ENCODE measurements around the gene COPB2.
"Not testable (repeated sequence)": the region's sequence is repeated elsewhere in the genome, so short reads cannot be mapped to it uniquely, and the experiment has no call there.

Gene COPB2

GRCh38 chr3:139343895-139344856 lies 45.3 kb downstream of the COPB2 start, which contains the start of gene MRPS22:
Gene MRPS22 (plus strand): TSS chr3:139344020. CDS start chr3:139344027, 7 bp downstream.
- peak within 1 kb of the TSS; percentile 89 for H3K9ac ChIP-seq (ENCODE audit: low read length)
- H3K27me3 ChIP-seq (replicated peaks; ENCODE audit: control insufficient read depth, insufficient read depth, low read length): peaks cover 3% of the 10 kb centered on the region
- no peaks in the 10 kb centered on the region for H3K9me3 ChIP-seq (ENCODE audit: control insufficient read depth, low read length)
- peak; percentile 95 for DNase-seq (ENCODE audit: low read depth)
- peaks cover 18% of the 10 kb centered on the region for H3K4me1 ChIP-seq (ENCODE audit: control insufficient read depth, insufficient read depth, low read length)
- H3K36me3 ChIP-seq (ENCODE audit: control insufficient read depth, insufficient read depth, low read length, severe bottlenecking): peaks cover 26% of the 10 kb centered on the region
- H3K4me3 ChIP-seq (ENCODE audit: low read length): peak within 1 kb of the TSS; percentile 94

DNA sequence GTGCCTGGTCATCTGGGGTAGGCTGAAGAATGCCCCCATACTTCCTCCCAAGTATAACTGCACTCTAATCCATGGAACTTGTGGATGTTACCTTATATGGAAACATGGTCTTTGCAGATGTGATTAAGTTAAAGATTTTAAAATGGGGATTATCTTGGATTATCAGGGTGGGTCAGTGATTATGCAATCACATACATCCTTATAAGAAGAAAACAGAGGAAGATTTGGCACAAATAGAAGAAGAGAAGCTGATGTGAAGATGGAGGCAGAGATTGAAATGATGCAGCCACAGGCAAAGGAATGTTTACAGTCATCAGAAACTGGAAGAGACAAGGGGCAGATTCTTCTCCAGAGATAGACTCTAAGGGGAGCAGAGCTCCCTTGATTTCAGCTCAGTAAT lies 47.4 kb downstream of the COPB2 start:
- Histone ChIP-seq H3K36me3 (ENCODE audit: control insufficient read depth, insufficient read depth, low read length, severe bottlenecking) (peaks cover 5% of the 10 kb centered on the region), H3K4me1 (ENCODE audit: control insufficient read depth, insufficient read depth, low read length) (peaks cover 18% of the 10 kb centered on the region), H3K9ac (ENCODE audit: low read length) (no peak overlapping the region), H3K4me3 (ENCODE audit: low read length) (no peak overlapping the region), H3K9me3 (ENCODE audit: control insufficient read depth, low read length) (no peaks in the 10 kb centered on the region), H3K27me3 (replicated peaks; ENCODE audit: control insufficient read depth, insufficient read depth, low read length) (peaks cover 3% of the 10 kb centered on the region)
- no peak for DNase-seq (ENCODE audit: low read depth)

GRCh38 chr3:139340784-139341183 lies 48.7 kb downstream of the COPB2 start:
- H3K36me3 ChIP-seq (ENCODE audit: control insufficient read depth, insufficient read depth, low read length, severe bottlenecking): no peaks in the 10 kb centered on the region
- H3K4me3 ChIP-seq (ENCODE audit: low read length): no peak overlapping the region
- H3K27me3 ChIP-seq (replicated peaks; ENCODE audit: control insufficient read depth, insufficient read depth, low read length): peaks cover 3% of the 10 kb centered on the region
- no peak for DNase-seq (ENCODE audit: low read depth)
- H3K9ac ChIP-seq (ENCODE audit: low read length): no peak overlapping the region
- H3K4me1 ChIP-seq (ENCODE audit: control insufficient read depth, insufficient read depth, low read length): peaks cover 14% of the 10 kb centered on the region
- H3K9me3 ChIP-seq (ENCODE audit: control insufficient read depth, low read length): no peaks in the 10 kb centered on the region

- no peak overlapping the region for H3K9ac ChIP-seq (ENCODE audit: low read length)
- H3K4me1 ChIP-seq (ENCODE audit: control insufficient read depth, insufficient read depth, low read length): peaks cover under 1% of the 10 kb centered on the region
- H3K4me3 ChIP-seq (ENCODE audit: low read length): no peak overlapping the region
- H3K36me3 ChIP-seq (ENCODE audit: control insufficient read depth, insufficient read depth, low read length, severe bottlenecking): no peaks in the 10 kb centered on the region
- DNase-seq (ENCODE audit: low read depth): no peak
- no peaks in the 10 kb centered on the region for H3K9me3 ChIP-seq (ENCODE audit: control insufficient read depth, low read length)
- H3K27me3 ChIP-seq (replicated peaks; ENCODE audit: control insufficient read depth, insufficient read depth, low read length): peaks cover 3% of the 10 kb centered on the region
These were observed 50.1 kb downstream of the COPB2 start for GRCh38 chr3:139339219-139339906.

GRCh38 chr3:139338405-139338804 lies 51.0 kb downstream of the COPB2 start:
- Histone ChIP-seq H3K27me3 (replicated peaks; ENCODE audit: control insufficient read depth, insufficient read depth, low read length) (peaks cover 3% of the 10 kb centered on the region), H3K9ac (ENCODE audit: low read length) (no peak overlapping the region), H3K4me3 (ENCODE audit: low read length) (no peak overlapping the region), H3K9me3 (ENCODE audit: control insufficient read depth, low read length) (no peaks in the 10 kb centered on the region), H3K36me3 (ENCODE audit: control insufficient read depth, insufficient read depth, low read length, severe bottlenecking) (no peaks in the 10 kb centered on the region), H3K4me1 (ENCODE audit: control insufficient read depth, insufficient read depth, low read length) (no peaks in the 10 kb centered on the region)
- no peak for DNase-seq (ENCODE audit: low read depth)

GRCh38 chr3:139334675-139335074 lies 54.8 kb downstream of the COPB2 start:
- not testable (repeated sequence) for H3K9ac ChIP-seq (ENCODE audit: low read length); H3K4me3 ChIP-seq (ENCODE audit: low read length); H3K36me3 ChIP-seq (ENCODE audit: control insufficient read depth, insufficient read depth, low read length, severe bottlenecking); H3K9me3 ChIP-seq (ENCODE audit: control insufficient read depth, low read length); H3K4me1 ChIP-seq (ENCODE audit: control insufficient read depth, insufficient read depth, low read length); DNase-seq (ENCODE audit: low read depth)
- peaks cover 28% of the 10 kb centered on the region for H3K27me3 ChIP-seq (replicated peaks; ENCODE audit: control insufficient read depth, insufficient read depth, low read length)

GRCh38 chr3:139332092-139332491 lies 57.4 kb downstream of the COPB2 start:
- Histone ChIP-seq H3K4me1 (ENCODE audit: control insufficient read depth, insufficient read depth, low read length) (peaks cover 3% of the 10 kb centered on the region), H3K36me3 (ENCODE audit: control insufficient read depth, insufficient read depth, low read length, severe bottlenecking) (no peaks in the 10 kb centered on the region), H3K4me3 (ENCODE audit: low read length) (no peak overlapping the region), H3K9ac (ENCODE audit: low read length) (no peak overlapping the region), H3K27me3 (replicated peaks; ENCODE audit: control insufficient read depth, insufficient read depth, low read length) (peaks cover 31% of the 10 kb centered on the region), H3K9me3 (ENCODE audit: control insufficient read depth, low read length) (no peaks in the 10 kb centered on the region)
- DNase-seq (ENCODE audit: low read depth): no peak

DNA sequence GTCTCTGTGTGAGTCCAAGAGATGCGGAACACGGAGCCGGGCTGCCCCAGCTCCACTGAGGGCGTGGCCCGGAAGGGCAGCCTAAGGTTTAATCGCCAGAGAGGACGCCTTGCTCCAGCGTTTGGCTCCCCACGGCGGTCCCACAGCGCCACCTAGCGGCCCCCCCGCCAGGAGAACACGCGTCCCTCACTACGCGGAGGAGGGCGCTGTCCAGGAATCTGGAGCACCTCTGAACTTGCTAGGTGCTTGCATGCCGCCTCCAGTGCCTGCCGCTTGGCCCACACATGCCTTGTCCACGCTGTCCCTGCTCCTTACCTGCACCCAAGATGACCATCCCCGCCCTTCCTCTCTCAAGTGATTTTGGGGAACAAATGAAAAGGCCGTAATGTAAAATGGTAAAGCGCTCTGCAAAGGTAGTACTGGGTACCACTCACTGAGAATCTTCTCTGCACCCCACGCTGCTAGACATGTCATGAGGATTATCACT lies 60.0 kb downstream of the COPB2 start:
- no peaks in the 10 kb centered on the region for H3K9me3 ChIP-seq (ENCODE audit: control insufficient read depth, low read length)
- H3K27me3 ChIP-seq (replicated peaks; ENCODE audit: control insufficient read depth, insufficient read depth, low read length): peaks cover 31% of the 10 kb centered on the region
- H3K9ac ChIP-seq (ENCODE audit: low read length): no peak overlapping the region
- peaks cover 6% of the 10 kb centered on the region for H3K4me1 ChIP-seq (ENCODE audit: control insufficient read depth, insufficient read depth, low read length)
- DNase-seq (ENCODE audit: low read depth): peak; percentile 93
- H3K4me3 ChIP-seq (ENCODE audit: low read length): no peak overlapping the region
- no peaks in the 10 kb centered on the region for H3K36me3 ChIP-seq (ENCODE audit: control insufficient read depth, insufficient read depth, low read length, severe bottlenecking)

- Histone ChIP-seq H3K36me3 (ENCODE audit: control insufficient read depth, insufficient read depth, low read length, severe bottlenecking) (no peaks in the 10 kb centered on the region), H3K4me3 (ENCODE audit: low read length) (no peak overlapping the region), H3K27me3 (replicated peaks; ENCODE audit: control insufficient read depth, insufficient read depth, low read length) (peaks cover 34% of the 10 kb centered on the region), H3K4me1 (ENCODE audit: control insufficient read depth, insufficient read depth, low read length) (peaks cover 6% of the 10 kb centered on the region), H3K9ac (ENCODE audit: low read length) (no peak overlapping the region), H3K9me3 (ENCODE audit: control insufficient read depth, low read length) (no peaks in the 10 kb centered on the region)
- DNase-seq (ENCODE audit: low read depth): no peak
These were observed 61.1 kb downstream of the COPB2 start for GRCh38 chr3:139328356-139328755.

DNA sequence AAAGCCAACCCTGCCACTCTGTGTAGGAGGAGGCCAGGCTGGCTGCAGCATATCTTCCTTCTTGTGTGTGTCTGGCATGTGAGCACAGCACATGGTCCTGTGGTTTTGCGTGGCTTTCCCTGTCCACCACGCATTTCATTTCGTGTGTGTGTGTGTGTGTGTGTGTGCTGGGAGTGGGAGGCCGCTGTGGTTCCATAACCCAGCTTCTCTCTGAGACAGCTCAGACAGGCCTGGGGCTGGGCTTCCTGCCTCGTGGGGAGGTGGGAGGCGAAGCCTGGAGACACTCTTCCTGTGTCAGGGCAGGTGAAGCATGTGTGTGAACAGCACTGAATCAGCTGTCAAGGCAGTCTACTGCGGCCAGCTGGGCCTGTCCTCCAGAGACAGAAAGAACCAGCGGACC lies 61.6 kb downstream of the COPB2 start:
- Histone ChIP-seq H3K4me1 (ENCODE audit: control insufficient read depth, insufficient read depth, low read length) (peaks cover 6% of the 10 kb centered on the region), H3K9me3 (ENCODE audit: control insufficient read depth, low read length) (no peaks in the 10 kb centered on the region), H3K4me3 (ENCODE audit: low read length) (no peak overlapping the region), H3K36me3 (ENCODE audit: control insufficient read depth, insufficient read depth, low read length, severe bottlenecking) (no peaks in the 10 kb centered on the region), H3K9ac (ENCODE audit: low read length) (no peak overlapping the region), H3K27me3 (replicated peaks; ENCODE audit: control insufficient read depth, insufficient read depth, low read length) (peaks cover 34% of the 10 kb centered on the region)
- no peak for DNase-seq (ENCODE audit: low read depth)

- no peaks in the 10 kb centered on the region for H3K9me3 ChIP-seq (ENCODE audit: control insufficient read depth, low read length)
- no peak for DNase-seq (ENCODE audit: low read depth)
These were observed 62.2 kb downstream of the COPB2 start for GRCh38 chr3:139327231-139327630.

More at GRCh38 chr3:139327231-139327630, 62.2 kb downstream of the COPB2 start:
- Histone ChIP-seq H3K9ac (ENCODE audit: low read length) (no peak overlapping the region), H3K4me3 (ENCODE audit: low read length) (no peak overlapping the region), H3K27me3 (replicated peaks; ENCODE audit: control insufficient read depth, insufficient read depth, low read length) (peaks cover 29% of the 10 kb centered on the region), H3K36me3 (ENCODE audit: control insufficient read depth, insufficient read depth, low read length, severe bottlenecking) (no peaks in the 10 kb centered on the region), H3K4me1 (ENCODE audit: control insufficient read depth, insufficient read depth, low read length) (peaks cover 6% of the 10 kb centered on the region)

All from adipocyte (in vitro differentiated cells).